SK-N-SH (cell line): ENCODE results near the gene KLHL17.

Experiments
- EP300 ChIP-seq, 2 experiments: IDR thresholded peaks; 2 replicates each; pipeline versions ENCODE4 v1.4.0 to v1.6.1; 2012; ENCODE audit warnings: borderline replicate concordance in 1 of 2, low read depth in 1 of 2, low read length in 1 of 2
- GABPA ChIP-seq: IDR thresholded peaks from 2 replicates; pipeline ENCODE4 v1.4.0; 2012; ENCODE audit warnings: low read depth, mild to moderate bottlenecking
- POLR2AphosphoS5 ChIP-seq: IDR thresholded peaks from 2 replicates; pipeline ENCODE4 v1.6.1; 2012; ENCODE audit warnings: low read depth, low read length
- TF ChIP-seq, protein P1 (sequence below): fragments of 200-600 bp; sonication (generic); IDR thresholded peaks from 2 replicates; pipeline ENCODE4 v1.6.1; 2017; ENCODE audit warnings: antibody characterized with exemption, mild to moderate bottlenecking, moderate library complexity
- TF ChIP-seq, protein P2 (sequence below): IDR thresholded peaks from 2 replicates; pipeline ENCODE4 v1.4.0; 2012; ENCODE audit warnings: low read depth

DNA sequence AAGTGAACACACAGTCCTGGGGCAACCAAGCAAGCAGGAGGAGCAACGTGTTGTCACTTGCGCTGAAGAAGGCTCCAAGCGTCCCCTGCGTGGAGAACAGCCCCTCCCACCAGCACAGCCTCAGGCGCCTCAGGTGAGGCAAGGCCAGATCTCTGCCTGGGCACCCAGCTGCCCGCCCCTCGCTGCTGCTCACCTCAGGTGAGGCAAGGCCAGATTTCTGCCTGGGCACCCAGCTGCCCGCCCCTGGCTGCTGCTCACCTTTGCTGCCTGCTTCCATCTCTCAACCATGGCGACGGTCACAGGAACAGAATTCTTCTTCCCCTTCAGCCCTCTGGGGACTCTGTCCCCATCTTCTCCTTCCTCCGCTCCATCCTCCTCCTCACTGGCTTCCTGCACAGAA lies 3.7 kb upstream of the KLHL17 start:
- TF ChIP-seq POLR2AphosphoS5, result no peak
- TF ChIP-seq, protein P1, sequence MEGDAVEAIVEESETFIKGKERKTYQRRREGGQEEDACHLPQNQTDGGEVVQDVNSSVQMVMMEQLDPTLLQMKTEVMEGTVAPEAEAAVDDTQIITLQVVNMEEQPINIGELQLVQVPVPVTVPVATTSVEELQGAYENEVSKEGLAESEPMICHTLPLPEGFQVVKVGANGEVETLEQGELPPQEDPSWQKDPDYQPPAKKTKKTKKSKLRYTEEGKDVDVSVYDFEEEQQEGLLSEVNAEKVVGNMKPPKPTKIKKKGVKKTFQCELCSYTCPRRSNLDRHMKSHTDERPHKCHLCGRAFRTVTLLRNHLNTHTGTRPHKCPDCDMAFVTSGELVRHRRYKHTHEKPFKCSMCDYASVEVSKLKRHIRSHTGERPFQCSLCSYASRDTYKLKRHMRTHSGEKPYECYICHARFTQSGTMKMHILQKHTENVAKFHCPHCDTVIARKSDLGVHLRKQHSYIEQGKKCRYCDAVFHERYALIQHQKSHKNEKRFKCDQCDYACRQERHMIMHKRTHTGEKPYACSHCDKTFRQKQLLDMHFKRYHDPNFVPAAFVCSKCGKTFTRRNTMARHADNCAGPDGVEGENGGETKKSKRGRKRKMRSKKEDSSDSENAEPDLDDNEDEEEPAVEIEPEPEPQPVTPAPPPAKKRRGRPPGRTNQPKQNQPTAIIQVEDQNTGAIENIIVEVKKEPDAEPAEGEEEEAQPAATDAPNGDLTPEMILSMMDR, result no peak
- TF ChIP-seq, protein P2, sequence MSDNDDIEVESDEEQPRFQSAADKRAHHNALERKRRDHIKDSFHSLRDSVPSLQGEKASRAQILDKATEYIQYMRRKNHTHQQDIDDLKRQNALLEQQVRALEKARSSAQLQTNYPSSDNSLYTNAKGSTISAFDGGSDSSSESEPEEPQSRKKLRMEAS, result no peak
- no peak for TF ChIP-seq EP300 (IDR thresholded peaks at IDR 0.05; ENCODE audit: borderline replicate concordance in 1 of 2, low read depth in 1 of 2, low read length in 1 of 2)
- TF ChIP-seq GABPA, result no peak
